ENCODE results near the gene SLC5A10.
"Not testable (repeated sequence)": the region's sequence is repeated elsewhere in the genome, so short reads cannot be mapped to it uniquely, and the experiment has no call there.

Gene SLC5A10

GRCh38 chr17:18949566-18949965 lies 2.4 kb upstream of the SLC5A10 start:
- H3K27ac ChIP-seq = no peak overlapping the region
- no peak for TF ChIP-seq CTCF (conservative IDR thresholded peaks at IDR 0.05)

- no peak overlapping the region for H3K27ac ChIP-seq
- TF ChIP-seq CTCF (conservative IDR thresholded peaks at IDR 0.05) = no peak
Measured at GRCh38 chr17:18950346-18950745, 1.6 kb upstream of the SLC5A10 start.

GRCh38 chr17:18950944-18951905 lies 740 bp upstream of the SLC5A10 start:
- TF ChIP-seq CTCF (conservative IDR thresholded peaks at IDR 0.05) = no peak
- H3K27ac ChIP-seq = no peak overlapping the region

GRCh38 chr17:18953231-18953728 lies 1.3 kb downstream of the SLC5A10 start:
- H3K27ac ChIP-seq = no peak overlapping the region
- no peak for TF ChIP-seq CTCF (conservative IDR thresholded peaks at IDR 0.05)

GRCh38 chr17:18954321-18954720 lies 2.4 kb downstream of the SLC5A10 start:
- TF ChIP-seq CTCF (conservative IDR thresholded peaks at IDR 0.05) = no peak
- H3K27ac ChIP-seq = no peak overlapping the region

GRCh38 chr17:18955009-18955408 lies 3.0 kb downstream of the SLC5A10 start:
- TF ChIP-seq CTCF (conservative IDR thresholded peaks at IDR 0.05) = no peak
- H3K27ac ChIP-seq = no peak overlapping the region

- H3K27ac ChIP-seq = not testable (repeated sequence)
Measured at GRCh38 chr17:18956021-18956420, 4.1 kb downstream of the SLC5A10 start.

GRCh38 chr17:18956581-18956980 lies 4.6 kb downstream of the SLC5A10 start:
- H3K27ac ChIP-seq = no peak overlapping the region
- TF ChIP-seq CTCF (conservative IDR thresholded peaks at IDR 0.05) = no peak
